ENCODE results near the gene THEM5. TPM values are rescaled to one million over a fixed set of nuclear protein-coding genes. Genes with fewer than 3 reads are reported as not detected.
"Not testable (repeated sequence)": the region's sequence is repeated elsewhere in the genome, so short reads cannot be mapped to it uniquely, and the experiment has no call there.

Gene THEM5
- total RNA-seq, 4 donors from 2014 or later: not detected

- Histone ChIP-seq H3K4me3 (replicated peaks in 1 of 3) (no peak overlapping the region), H3K36me3 (no peaks in the 10 kb centered on the region), H3K27ac (no peak overlapping the region), H3K9me3 (no peaks in the 10 kb centered on the region), H3K4me1 (no peaks in the 10 kb centered on the region), H3K27me3 (no peaks in the 10 kb centered on the region)
- intact Hi-C loops (cut with DNase I): no loop called here
- DNase-seq: no peak
- WGBS, 2 donors: 93 to 96% methylated on average over 1 of the region's 1 CpG
- TF ChIP-seq CTCF (IDR thresholded peaks at IDR 0.05) (no peak), POLR2A (IDR thresholded peaks at IDR 0.05) (no peak)
Measured at GRCh38 chr1:151875419-151876097, 22.0 kb upstream of the THEM5 start.

- H3K27ac ChIP-seq; H3K9me3 ChIP-seq; intact Hi-C loops (cut with DNase I); DNase-seq; H3K36me3 ChIP-seq; H3K4me1 ChIP-seq; H3K27me3 ChIP-seq; H3K4me3 ChIP-seq (replicated peaks in 1 of 3): not testable (repeated sequence)
- 82 to 86% methylated on average over 9 of the region's 9 CpGs for WGBS, 2 donors
Measured at GRCh38 chr1:151872776-151873175, 19.3 kb upstream of the THEM5 start.

- intact Hi-C loops (cut with DNase I): no loop called here
- no peaks in the 10 kb centered on the region for H3K4me1 ChIP-seq
- 50 to 63% methylated on average over 5 of the region's 5 CpGs for WGBS, 2 donors
- no peaks in the 10 kb centered on the region for H3K9me3 ChIP-seq
- H3K27ac ChIP-seq: no peak overlapping the region
- no peaks in the 10 kb centered on the region for H3K36me3 ChIP-seq
- no peak overlapping the region for H3K4me3 ChIP-seq (replicated peaks in 1 of 3)
- TF ChIP-seq CTCF (IDR thresholded peaks at IDR 0.05): no peak
- no peak for TF ChIP-seq POLR2A (IDR thresholded peaks at IDR 0.05)
- no peak for DNase-seq
- no peaks in the 10 kb centered on the region for H3K27me3 ChIP-seq
Measured at GRCh38 chr1:151871284-151872030, 17.9 kb upstream of the THEM5 start.

- no peak for DNase-seq
- 60 to 69% methylated on average over 3 of the region's 3 CpGs for WGBS, 2 donors
- Histone ChIP-seq H3K27ac (no peak overlapping the region), H3K4me1 (no peaks in the 10 kb centered on the region), H3K36me3 (no peaks in the 10 kb centered on the region), H3K4me3 (replicated peaks in 1 of 3) (no peak overlapping the region), H3K9me3 (no peaks in the 10 kb centered on the region), H3K27me3 (no peaks in the 10 kb centered on the region)
- TF ChIP-seq CTCF (IDR thresholded peaks at IDR 0.05) (no peak), POLR2A (IDR thresholded peaks at IDR 0.05) (no peak)
- intact Hi-C loops (cut with DNase I): no loop called here
Measured at GRCh38 chr1:151868486-151868885, 15.0 kb upstream of the THEM5 start.

- H3K4me3 ChIP-seq (replicated peaks in 1 of 3): no peak overlapping the region
- H3K27me3 ChIP-seq: no peaks in the 10 kb centered on the region
- H3K36me3 ChIP-seq: no peaks in the 10 kb centered on the region
- TF ChIP-seq CTCF (IDR thresholded peaks at IDR 0.05) (no peak), POLR2A (IDR thresholded peaks at IDR 0.05) (no peak)
- no peaks in the 10 kb centered on the region for H3K9me3 ChIP-seq
- WGBS, 2 donors: 72 to 75% methylated on average over 7 of the region's 7 CpGs
- intact Hi-C loops (cut with DNase I): no loop called here
- H3K4me1 ChIP-seq: no peaks in the 10 kb centered on the region
- no peak overlapping the region for H3K27ac ChIP-seq
- DNase-seq: no peak
Measured at GRCh38 chr1:151867765-151868411, 14.4 kb upstream of the THEM5 start.
